HG02571 (cell line): Measurements from ENCODE around the gene SLC6A15.

ENCODE experiments used
- ATAC-seq: cut with Tn5 transposase; IDR thresholded peaks from one replicate; pipeline ENCODE4 v1.9.1; 2021; ENCODE audit warnings: mild to moderate bottlenecking, moderate library complexity; ENCODE audit not compliant: unreplicated experiment

SLC6A15 gene

DNA sequence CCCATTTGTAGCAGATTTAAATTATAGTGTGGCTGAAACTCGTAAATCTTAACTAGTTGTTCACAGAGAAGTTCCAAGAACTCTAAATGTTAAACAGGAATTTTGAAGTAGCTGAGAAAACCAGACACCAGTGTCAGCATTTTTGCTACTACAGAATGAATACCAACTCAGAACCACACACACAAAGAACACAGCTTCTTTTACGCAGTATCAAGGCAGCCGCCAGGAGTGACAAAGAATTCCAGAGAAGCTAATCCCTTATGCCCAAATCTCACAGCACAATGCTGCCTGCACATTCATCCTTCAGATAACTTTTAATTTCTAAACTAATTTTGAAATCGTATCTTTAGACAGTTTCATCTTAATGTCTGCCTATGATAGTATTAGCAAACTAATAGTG is 37.4 kb downstream of the SLC6A15 start:
- no peak for ATAC-seq

- no peak for ATAC-seq
Measured at GRCh38 chr12:84874825-84875139, 37.8 kb downstream of the SLC6A15 start.

- ATAC-seq = peak; percentile 93
Measured at GRCh38 chr12:84874125-84874824, 38.3 kb downstream of the SLC6A15 start.

DNA sequence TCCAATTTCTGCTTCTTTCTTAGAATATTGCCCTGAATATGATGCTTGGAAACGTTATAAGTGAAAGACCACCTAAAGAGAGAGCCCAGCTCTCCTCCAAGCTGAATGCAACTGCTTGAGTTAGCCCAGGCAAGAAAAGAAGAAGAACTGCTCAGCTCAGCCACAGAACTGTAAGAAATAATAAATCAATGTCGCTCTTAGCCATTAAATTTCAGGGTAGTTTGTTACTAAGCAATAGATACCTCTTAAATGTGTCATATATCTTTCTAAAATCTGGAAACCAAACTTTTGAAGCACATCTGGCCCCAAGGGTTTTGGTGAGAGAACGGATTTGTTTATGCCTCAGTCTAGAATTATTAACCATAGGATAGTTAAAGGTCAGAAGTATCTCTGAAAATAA is 50.4 kb downstream of the SLC6A15 start:
- ATAC-seq = no peak

DNA sequence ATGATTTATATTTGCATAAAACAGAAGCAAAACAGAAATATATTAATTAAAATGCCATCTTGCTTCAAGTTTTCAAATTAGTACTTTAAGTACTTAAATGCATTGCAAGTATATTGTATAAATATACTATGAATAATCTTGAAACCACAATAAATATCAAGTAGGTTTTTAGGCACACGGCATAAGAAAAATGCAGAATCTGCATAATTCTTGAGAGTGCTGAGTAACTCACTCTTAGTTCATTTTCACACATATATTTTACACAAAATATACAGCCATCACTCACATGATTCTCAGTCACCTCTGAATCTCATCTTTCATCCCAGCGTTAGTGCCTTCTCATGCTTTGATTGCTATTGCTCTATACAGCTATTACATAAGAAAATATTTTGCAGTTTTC is 51.9 kb downstream of the SLC6A15 start:
- ATAC-seq = no peak

- ATAC-seq = no peak
Measured at GRCh38 chr12:84858796-84859195, 53.8 kb downstream of the SLC6A15 start.

DNA sequence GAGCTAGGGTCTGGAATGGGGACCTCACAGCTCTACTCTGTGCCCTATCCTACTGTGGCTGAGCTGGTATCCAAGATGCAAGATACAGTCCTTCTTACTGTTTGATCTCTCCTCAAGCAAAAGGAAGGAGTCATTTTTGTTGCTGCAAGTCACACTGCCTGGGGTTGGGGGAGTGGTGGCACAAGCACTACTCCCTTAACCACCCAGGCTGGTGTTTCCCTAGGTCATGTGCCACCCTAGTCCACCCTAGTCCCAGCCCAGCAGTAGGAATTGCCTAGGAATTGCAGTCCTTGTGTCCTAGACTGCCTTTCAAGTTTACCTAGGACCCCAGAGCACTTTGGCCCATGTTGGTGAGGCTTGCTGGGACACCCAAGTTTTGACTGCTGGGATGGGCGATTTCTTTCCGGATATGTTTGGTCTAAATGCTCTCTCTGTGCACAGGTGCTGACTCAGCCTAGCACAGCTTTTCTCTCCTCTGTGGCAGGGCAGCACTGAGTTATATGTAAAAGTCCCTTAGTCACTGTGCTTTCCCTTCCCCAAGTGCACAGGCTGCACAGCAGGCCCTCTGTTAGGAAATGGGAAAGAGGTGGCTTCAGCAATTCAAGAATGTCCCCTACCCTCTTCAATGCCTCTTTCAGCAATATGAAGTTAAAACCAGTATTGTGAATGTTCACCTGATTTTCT is 54.9 kb downstream of the SLC6A15 start:
- ATAC-seq = no peak

DNA sequence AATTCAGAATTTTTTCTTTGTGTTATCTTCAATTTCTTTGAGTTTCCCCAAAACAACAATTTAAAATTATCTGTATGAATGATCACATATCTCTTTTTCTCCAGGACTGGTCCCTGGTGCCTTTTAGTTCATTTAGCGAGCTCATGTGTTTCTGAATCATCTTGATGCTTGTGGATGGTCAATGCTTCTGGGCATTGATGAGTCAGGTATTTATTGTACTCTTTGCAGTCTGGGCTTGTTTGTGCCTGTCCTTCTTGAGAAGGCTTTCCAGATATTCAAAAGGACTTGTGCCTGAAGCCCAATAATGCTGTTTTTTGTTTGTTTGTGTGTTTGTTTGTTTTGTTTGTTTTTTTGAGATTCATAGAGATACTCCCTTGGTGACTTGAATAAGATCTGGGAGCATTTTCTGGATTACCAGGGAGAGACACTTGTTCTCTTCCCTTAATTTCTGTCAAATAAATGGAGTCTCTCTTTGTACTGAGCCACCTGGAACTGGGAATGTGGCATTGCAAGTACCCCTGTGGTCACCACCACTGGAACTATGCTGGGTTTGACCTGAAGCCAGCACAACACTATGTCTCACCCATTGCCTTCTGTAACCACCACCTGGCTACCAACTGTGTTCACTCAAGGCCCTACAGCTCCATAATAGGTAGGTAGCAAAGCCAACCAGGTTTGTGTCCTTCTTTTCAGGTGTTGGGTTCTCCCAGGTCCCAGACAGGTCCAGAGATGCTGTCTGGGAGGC is 56.3 kb downstream of the SLC6A15 start:
- ATAC-seq = no peak

GRCh38 chr12:84843593-84844144 is 68.9 kb downstream of the SLC6A15 start:
- ATAC-seq = no peak

- ATAC-seq = peak; percentile 56
Measured at GRCh38 chr12:84842406-84843013, 70.1 kb downstream of the SLC6A15 start.

DNA sequence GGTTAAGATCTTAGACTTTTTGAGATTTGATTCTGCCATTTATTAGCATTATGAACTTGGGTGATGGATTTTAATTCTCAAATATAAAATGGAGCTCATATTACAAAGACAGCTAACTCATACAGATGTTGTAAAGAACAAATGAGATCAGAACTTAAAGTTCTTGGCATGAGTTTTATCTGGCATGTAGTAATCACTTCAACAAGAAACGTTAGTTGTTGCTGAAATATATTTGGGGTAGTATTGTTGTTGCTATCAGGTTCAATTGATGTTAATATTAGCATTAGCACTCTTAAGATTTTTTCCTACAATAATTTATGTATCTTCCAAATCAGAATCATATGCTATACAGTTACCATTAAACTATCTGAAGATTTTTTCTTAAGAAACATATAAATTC is 71.0 kb downstream of the SLC6A15 start:
- no peak for ATAC-seq

GRCh38 chr12:84840356-84840755 is 72.2 kb downstream of the SLC6A15 start:
- ATAC-seq = no peak

DNA sequence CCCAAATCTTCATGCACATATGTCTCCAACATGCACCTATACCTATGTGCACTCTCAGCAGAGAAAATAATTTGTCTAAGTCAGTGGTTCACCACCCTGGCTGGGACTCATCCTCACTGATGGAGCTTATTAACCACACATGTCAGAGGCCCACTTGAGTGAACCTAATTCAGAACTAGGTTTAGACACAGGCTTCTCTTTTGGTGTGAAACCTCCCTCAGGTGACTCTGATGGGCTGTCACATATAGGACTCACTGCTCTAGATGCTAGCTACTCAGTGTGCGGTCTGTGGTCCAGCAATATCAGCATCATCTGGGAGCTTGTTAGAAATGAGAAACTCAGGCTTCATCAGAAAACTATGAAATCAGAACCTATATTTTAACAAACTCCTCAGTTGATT is 85.7 kb downstream of the SLC6A15 start:
- ATAC-seq = no peak

GRCh38 chr12:84825149-84825548 is 87.5 kb downstream of the SLC6A15 start:
- ATAC-seq = no peak

DNA sequence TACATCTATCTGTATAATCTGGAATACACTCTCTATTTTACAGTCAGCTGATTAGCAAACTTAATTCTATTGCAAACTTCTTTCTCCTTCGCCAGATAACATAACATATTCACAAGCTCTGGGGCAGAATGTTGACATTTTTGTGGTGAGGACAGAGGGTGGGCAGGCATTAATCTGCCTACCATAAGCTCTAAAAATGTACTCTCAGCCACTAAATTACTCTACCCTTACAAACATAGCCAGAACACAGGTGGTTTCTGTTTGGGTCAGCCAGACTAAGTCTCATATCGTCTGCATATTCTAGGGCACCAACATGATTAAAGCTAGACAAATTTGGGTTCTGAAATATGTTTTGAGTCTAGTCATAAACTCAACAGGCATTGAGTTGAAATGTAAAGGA is 90.1 kb downstream of the SLC6A15 start:
- no peak for ATAC-seq

DNA sequence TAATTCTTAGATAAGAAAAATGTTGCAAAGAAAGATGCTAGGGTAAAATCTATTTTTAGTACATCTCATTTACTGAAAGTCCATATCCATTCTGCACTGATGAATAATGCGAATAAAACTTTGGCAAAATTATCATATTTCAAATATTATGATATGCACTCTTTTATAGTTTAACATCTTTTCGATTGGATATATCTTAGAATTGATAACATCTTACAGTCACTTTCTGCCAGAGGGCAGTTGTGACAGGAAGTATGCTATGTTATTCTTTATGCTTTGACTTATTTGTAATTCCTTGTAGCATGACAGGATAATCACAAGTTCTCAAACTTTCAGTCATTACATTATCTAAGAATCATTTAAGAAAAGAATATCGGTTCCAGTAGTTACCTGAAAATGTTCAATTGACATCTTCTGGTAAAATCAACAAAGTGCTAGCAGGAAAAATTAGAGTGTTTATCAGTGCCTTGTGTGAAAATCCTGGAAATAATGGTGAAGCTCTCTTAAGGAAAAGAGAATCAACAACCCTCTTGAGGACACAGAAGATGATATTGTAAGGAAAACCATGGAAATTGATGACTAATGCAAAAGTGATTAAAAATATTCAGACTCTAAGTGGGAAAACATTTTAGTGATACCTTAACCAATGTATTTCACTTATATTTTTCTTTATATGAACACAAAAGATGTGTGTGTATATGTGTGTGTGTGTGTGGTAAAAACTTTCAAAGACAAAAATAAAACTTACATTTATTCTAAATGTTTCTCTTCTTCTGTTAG is 95.5 kb downstream of the SLC6A15 start:
- ATAC-seq = no peak

DNA sequence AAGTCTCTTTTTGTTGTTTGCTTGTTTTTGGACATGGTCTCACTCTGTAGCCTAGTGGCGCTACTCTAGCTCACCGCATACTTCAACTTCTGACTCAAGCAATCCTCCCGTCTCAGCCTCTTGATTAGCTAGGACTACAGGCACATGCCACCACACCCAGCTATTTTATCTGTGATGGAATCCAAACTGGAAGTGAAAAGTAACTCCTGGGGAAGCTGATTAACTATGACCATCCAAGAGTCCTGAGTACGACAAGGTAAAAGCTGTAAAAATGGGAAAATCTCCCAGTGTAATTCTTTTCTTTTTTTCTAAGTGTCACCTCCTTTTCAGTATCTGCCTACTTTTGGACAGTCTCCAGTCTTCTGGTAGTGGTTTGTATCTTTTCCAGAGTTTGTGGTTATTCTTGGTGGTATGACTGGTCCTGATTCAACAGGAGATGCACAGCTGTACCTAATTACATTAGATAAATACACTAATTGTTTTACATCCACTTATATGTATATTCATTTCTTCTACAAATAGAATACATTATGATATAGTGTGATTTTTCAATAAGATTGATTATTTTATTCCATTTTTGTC is 97.8 kb downstream of the SLC6A15 start:
- no peak for ATAC-seq

DNA sequence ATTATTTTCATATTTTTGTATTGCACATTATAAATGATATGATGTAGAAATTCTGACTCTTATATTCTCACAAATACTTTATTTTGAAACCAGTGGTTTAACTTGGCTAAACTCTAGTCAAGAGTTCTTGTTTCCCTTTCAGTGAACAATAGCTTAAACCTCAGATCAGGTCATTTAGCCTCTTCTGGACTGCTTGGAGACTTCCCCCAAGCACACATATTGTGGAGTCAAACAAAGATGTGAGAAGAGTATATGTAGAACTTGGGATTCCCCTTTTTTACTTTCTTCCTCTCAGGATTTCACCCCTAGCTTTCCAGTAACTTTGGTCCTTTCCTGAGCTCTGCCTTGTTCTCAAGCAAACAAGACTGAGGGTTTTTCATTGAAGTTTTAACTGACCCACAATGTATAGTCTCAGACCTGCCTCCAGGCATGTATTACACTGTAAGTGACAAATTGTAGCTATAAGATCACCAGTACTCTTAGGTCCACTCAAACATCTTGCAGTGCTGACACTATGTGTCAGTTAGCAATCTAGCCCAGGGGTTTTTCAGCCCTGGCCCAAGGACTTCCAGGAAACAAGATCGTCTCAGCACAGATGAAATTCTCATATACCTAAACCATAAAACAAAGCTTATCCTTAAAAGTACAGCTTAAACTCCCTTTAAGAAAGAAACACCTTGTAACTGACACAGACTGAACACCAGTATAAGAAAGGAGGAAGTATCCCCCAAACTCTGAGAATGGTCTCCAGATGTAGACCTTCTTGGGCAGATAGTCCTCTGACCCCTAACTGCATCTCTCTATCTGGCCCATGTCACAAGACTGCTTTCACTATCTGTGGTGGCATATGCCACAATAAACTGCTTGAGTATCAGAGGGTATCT is 98.6 kb downstream of the SLC6A15 start:
- ATAC-seq = peak; percentile 75

GRCh38 chr12:84811291-84811690 is 101.3 kb downstream of the SLC6A15 start:
- no peak for ATAC-seq
